Retinal pigment epithelial cell (primary cell): ENCODE data around the gene MVB12B.

ENCODE experiments used
- DNase-seq: peaks from one replicate; pipeline ENCODE4 v3.0.0-alpha.2; 2010; ENCODE audit warnings: low read depth
- H3K4me3 ChIP-seq: 2 replicates; pipeline ENCODE4 v1.5.1; 2011; ENCODE audit warnings: mild to moderate bottlenecking, low read length, control low read depth, moderate library complexity
- CTCF ChIP-seq: conservative IDR thresholded peaks from 2 replicates; pipeline ENCODE4 v1.5.1; 2011; ENCODE audit warnings: low read depth, low read length, control low read depth, inconsistent platforms

MVB12B gene

GRCh38 chr9:126391713-126392661 lies 65.4 kb downstream of the MVB12B start:
- no peak overlapping the region for H3K4me3 ChIP-seq
- no peak for TF ChIP-seq CTCF
- no peak for DNase-seq

GRCh38 chr9:126392662-126393371 lies 66.2 kb downstream of the MVB12B start:
- no peak for DNase-seq
- no peak for TF ChIP-seq CTCF
- no peak overlapping the region for H3K4me3 ChIP-seq

GRCh38 chr9:126393876-126394275 lies 67.2 kb downstream of the MVB12B start:
- TF ChIP-seq CTCF = no peak
- no peak for DNase-seq
- H3K4me3 ChIP-seq = no peak overlapping the region

- H3K4me3 ChIP-seq = no peak overlapping the region
- DNase-seq = no peak
- TF ChIP-seq CTCF = no peak
Observed at GRCh38 chr9:126394802-126395201, 68.2 kb downstream of the MVB12B start.

- DNase-seq = peak; percentile 41
- H3K4me3 ChIP-seq = no peak overlapping the region
- TF ChIP-seq CTCF = no peak
Observed at GRCh38 chr9:126395439-126396212, 69.0 kb downstream of the MVB12B start.

GRCh38 chr9:126397056-126397455 lies 70.4 kb downstream of the MVB12B start:
- no peak for DNase-seq
- no peak for TF ChIP-seq CTCF

More at GRCh38 chr9:126397056-126397455, 70.4 kb downstream of the MVB12B start:
- no peak overlapping the region for H3K4me3 ChIP-seq
